HG03196 (cell line): ENCODE measurements around the gene SH3BGRL2.
"Not testable (repeated sequence)": the region's sequence is repeated elsewhere in the genome, so short reads cannot be mapped to it uniquely, and the experiment has no call there.

ENCODE experiments used
- ATAC-seq: cut with Tn5 transposase; IDR thresholded peaks from one replicate; pipeline ENCODE4 v1.9.1; 2021; ENCODE audit not compliant: unreplicated experiment

SH3BGRL2 gene

DNA sequence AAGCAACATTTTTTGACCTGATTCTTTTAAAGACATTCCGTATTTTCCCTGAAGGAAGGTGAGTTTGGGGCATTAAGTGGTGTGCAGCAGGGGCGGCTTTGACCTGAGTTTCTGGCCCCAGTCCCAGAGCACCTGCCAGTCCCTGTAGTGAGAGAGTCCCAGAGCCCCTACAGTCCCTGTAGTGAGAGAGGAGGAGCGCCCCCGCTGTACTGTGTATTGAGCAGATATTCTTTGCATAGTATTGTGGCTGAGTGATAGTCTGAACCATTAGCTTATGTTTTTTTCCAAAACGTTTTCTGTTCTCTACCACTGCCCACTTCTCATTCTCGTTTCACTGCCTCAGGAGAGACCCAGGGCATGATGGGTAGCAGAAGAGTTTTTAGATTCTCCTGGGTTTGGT lies 17.2 kb upstream of the SH3BGRL2 start:
- no peak for ATAC-seq

DNA sequence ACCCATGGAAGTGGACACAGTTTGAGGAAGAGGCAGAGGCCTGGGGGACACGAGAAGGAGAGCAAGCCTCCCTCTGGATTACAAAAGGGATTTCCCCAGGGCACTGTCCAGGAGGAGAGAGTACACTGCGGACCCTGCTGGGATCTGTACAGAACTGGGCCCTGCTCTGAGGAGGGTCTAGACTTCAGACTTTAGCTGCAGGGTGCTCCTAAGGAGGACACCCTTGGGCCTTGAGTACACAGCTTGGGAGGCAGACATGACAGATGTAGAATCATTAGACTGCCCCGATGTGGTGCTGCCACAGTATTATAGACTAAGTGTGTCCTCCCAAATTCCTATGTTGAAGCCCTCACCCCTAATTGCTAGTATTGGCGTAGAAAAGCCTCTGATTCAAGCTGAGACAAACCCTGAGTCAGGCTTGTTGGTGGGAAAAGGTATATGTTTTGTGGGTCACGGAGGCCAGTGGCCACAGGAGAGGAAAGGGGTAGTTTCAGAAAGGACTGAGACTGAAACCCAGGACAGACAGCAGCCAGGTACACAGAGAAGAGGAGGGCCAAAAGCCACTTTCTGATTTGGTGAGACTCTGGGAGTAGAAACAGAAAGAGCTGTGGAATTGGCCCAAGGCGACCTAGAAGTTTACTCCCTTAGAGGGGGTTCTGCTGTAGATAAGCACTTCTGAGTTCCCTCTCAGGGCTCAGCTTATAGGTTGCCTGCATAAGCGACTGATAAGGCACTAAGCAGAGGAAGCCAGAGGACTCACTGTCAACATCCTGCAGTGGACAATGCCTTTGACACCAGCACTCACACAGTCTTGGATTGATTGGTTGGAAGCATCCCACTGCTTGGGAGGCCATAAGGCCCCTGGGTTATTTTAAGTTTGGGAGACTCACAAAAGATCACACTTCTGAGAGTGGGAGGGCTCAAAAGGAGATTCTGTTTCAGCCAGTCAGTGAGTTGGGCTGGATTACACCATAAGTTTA lies 16.5 kb upstream of the SH3BGRL2 start:
- ATAC-seq, result no peak

DNA sequence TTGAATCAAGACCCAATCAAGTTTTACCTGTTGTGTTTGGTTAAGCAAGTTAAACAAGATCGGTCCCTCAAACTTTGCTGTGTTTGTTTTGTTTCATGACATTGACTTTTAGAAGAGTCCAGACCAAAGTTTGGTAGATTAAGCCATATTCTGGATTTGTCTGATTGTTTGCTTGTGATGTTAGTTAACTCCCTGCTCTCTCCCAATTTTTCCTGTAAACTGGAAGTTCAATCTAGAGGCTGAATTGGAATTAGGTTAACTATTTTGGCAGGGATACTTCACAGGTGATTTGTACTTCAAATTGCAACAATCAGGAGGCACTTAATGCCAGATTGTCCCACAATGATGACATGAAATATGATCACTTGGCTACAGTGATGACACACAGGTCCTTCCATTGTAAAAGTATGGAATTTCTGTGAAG lies 13.6 kb upstream of the SH3BGRL2 start:
- no peak for ATAC-seq

DNA sequence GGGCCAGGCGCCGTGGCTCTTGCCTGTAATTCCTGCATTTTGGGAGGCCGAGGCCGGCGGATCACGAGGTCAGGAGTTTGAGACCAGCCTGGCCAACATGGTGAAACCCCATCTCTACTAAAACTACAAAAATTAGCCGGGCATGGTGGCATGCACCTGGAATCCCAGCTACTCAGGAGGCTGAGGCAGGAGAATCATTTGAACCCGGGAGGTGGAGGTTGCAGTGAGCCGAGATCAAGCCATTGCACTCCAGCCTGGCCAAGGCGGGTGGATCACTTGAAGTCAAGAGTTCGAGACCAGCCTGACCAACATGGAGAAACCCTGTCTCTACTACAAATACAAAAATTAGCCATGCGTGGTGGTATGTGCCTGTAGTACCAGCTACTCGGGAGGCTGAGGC lies 12.7 kb upstream of the SH3BGRL2 start:
- ATAC-seq, result not testable (repeated sequence)

DNA sequence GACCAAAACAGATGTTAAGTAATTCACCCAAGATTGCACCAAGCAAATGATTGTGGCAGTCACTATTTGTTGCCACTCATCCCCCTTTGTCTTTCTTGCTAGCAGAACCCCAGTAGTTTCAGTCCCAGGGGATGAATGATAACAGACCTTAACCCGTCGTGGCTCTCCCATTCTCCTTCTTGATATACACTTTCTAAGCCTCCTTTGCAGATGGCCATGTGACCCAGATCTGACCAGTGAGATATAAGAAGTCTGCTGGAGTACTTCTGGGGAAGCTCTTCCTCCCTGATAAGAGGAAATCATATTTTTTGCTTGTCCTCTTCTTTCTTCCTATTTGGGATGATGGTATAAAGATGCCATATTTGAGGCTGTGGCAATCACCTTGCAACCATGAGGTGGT lies 9.6 kb upstream of the SH3BGRL2 start:
- no peak for ATAC-seq

DNA sequence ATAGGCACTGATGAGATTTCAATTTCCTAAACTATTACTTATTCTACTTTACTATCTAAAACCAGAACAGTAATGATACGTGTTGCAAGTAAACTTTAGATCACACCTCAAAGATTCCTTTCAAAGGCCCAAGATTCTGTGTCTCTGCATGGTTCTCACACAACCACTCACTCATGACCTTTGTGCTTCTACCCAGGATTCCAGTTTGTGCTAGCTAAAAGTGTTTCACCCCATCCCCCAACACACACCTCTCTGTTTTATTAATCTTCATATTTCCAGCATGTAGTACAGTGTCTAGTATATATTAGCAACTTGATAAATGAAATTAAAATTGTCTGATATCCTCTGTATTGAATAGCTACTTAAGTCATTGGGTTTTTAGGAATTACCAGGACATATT lies 8.8 kb upstream of the SH3BGRL2 start:
- no peak for ATAC-seq

DNA sequence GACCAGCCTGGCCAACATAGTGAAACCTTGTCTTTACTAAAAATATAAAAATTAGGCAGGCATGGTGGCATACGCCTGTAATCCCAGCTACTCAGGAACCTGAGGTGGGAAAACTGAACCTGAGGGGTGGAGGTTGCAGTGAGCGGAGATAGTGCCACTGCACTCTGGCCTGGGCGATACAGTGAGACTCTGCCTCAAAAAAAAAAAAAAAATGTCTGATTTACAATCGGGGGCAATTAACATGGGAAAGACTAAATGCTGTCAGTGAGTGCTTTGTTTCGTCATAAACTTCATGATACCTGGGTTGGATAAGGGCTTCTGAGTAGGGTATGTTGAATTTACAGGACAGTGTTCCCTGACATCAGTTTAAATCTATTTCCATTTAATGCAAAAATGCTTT lies 8.0 kb upstream of the SH3BGRL2 start:
- no peak for ATAC-seq

DNA sequence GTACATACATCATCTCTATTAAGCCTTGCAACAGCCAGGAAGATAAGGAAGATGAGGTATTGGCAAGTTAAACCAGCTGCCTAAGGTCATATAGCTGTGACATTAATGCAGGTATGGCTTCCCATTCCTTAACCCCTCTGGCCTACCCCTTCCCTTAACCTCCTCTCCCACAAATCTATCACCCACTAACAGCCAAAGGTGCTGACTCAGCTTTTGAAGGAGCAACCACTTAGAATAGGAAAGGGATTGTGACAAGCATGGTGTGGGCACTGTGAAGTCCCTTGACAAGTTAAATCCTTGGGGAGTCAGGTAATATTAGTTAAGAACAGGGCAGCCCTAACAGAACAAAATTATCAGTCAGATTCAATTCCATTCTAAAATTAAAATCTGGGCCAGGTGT lies 5.4 kb upstream of the SH3BGRL2 start:
- no peak for ATAC-seq

DNA sequence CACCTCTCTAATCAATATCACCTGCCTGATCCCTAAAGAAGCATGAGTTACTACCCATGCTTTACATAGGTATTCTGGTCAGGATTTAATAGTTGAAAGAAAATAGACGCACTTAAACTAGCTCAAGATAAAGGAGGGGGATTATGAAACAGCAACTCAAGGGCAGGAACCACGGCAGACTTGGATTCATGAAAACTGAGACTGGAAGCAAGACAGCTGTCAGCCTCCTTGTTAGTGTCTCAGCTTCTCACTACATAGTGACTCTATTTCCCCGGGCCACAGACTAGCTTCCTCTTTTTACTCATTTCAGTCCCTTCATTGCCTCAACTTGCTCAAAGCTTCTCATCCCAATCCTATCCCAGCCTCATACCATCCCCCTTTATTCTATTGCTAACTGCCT lies 4.3 kb upstream of the SH3BGRL2 start:
- no peak for ATAC-seq

DNA sequence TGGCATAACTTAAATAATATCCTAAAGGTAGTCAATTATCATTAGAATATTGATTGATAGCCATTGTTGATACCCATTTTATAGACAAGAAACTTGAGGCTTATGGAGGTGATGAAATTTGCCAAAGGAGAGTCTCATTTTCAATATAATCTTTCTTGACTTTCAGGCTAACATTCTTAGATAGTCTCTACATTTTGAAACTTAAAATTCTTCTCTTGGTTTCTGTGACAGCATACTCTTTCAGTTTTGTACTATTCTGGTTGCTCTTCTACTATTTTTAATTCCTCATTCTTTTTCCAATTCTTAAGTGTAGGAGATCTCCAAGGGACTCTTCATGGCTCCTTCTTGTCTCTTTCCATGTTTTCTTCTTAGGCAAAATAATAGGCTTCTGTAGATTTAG lies 3.7 kb upstream of the SH3BGRL2 start:
- no peak for ATAC-seq

DNA sequence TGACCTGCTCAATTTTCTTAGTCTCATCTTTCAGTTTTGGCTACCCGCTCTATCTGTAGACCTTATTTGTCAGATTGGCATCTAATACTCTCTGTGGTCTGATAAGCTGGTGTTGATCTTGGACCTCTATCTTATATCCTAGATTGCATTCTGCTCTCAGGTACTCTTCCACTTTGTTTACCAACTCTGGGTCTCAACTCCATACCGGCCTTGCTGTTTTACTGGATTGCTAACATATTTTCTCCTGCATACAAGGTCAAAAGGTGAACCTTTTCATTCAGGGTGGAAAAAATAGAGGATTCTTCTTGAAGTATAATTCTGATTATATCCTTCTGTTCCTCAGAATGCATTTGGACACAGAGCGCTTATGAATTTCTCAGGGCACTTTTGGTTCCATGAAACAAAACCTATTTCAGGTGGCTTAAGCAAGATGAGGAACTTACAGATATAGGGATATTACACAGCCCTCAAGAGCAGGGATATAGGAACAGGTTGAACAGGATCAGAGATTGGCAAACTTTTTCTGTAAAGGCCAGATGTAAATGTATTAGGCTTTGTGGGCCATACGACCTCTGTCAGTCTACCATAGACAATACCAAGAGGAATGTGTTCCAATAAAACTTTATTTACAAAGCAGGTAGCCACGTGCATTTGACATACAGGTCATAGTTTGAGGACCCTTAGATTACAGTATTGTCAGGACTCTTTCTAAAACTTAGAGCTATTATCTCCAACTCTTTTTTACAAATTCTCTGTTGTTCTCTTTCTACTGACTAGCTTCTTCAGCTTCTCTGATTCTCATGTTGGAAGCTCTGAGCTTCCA lies 2.5 kb upstream of the SH3BGRL2 start:
- ATAC-seq, result no peak

DNA sequence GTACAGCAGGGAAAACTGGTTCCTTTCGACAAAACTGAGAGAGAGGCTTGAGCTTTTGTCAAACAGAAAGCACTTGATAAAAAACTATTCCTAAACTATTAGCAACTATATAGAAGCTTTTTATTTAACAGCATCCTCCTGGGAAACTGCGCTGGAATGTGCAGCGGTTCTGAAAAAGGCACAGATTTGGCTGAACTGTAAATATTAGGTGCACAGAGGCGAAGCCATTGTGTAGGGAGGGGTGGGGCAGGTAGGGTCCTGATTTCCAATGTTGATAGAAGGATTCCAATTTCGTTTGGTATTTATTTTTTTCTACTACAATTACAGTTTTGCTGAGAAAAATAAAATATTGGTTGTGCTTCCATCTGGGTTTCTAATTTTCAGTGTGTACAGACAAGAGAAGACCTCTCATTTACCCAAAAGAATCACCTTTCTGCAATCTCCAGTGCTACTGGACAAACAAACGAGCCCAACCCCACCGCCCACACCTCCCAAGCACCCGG lies 698 bp upstream of the SH3BGRL2 start:
- no peak for ATAC-seq

DNA sequence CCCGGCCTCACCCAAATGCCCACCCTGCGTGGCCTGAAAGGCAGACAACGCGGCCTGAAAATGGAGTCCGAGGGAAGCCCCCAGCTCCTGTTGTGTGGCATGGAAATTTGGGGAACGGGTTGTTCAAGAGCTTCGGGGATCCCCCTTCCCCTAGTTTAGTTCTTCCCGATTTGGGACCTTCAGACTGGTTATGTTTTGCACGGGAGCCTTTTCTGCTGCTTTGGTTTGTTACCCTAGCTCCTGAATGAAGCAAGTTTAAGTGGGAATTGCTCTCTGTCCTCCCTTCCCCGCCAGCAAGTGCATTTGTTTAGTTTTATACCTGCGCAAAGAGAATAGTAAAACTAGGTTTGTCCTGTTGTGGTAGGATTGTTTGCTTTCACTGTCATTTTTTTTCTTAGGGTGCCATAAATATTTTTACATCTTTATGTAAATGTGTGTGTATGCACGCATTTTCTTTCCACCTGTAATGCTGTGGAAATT lies 604 bp downstream of the SH3BGRL2 start:
- no peak for ATAC-seq

DNA sequence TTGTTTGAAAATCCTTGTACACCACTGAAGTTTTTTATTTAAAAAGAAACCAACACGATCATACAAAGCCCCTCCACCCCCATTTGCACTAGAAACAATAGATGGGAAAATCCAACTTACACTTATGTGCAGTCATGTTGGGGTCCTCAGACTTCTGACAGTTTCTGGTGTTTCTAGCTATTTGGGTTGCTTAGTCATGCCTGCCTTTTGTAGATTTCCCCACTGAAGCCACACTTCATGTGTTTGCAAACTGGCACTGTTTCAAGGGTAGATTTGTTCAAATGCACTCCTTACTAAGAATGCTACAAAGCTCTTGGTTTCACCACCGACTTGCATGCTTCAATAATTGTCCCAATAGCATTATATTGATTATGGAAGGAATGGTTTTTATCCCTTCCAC lies 1.5 kb downstream of the SH3BGRL2 start:
- ATAC-seq, result no peak

DNA sequence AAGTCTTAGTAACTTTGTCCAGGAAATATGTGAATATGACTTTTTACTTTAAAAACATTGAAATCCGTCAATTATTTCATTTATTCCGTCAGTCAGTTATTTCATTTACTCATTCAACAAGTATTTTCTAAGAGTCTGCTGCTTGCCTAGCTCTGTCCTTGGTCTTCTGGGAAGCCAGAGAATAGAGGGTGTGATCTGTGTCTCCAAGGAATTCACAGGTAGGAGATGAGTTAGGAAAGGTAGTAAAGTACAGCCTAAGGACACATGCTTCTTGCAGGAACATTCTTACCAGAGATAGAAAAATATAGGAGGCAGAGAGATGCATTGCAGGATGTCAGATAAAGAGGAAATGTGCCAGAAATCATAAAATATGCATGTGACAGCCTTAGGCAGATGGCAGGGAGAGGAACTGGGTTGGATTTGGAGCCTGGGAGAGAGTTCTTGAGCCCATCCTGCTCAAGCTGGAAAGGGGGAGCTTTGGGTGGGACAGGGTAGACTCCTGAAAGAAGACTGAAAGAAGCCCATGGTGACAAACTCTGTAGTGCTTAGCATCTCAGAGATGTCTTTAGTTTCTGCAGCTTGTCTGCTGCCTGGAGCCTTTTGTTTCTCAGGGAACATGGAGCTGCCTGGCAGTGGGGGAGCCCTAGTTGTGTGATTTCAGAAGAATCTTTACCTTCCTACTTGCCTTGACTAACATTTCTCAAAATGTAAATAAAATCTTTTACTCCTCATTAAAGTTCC lies 3.5 kb downstream of the SH3BGRL2 start:
- ATAC-seq, result no peak

DNA sequence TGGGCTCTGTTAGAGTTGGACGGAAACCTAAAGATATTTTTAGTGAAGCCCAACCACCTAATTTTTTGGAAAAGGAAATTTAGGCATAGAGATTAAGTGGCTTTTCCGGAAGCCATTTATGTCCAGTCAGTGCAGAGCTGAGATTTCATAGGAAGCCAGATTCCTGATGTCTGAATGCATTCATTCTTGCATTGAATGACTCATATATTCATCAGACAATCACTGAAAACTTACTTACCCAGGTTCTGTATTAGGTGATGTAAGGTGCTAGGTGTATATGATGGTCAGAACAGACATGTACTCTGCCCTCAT lies 4.1 kb downstream of the SH3BGRL2 start:
- ATAC-seq, result no peak

DNA sequence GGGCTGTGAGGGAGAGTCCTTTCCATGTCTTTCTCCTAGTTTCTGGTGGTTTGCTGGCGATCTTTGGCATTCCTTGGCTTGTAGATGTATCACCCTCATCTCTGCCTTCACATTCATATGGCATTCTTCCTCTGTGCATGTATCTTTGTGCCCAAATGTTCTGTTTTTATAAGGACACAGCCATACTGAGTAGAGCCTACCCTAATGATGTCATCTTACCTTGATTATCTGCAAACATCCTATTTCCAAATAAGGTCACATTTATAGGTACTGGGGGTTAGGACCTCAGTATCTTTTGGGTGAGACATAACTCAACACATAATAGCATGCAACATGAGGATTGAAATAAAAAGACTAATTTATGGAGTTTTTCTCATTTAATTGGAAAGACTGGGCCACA lies 5.5 kb downstream of the SH3BGRL2 start:
- no peak for ATAC-seq

DNA sequence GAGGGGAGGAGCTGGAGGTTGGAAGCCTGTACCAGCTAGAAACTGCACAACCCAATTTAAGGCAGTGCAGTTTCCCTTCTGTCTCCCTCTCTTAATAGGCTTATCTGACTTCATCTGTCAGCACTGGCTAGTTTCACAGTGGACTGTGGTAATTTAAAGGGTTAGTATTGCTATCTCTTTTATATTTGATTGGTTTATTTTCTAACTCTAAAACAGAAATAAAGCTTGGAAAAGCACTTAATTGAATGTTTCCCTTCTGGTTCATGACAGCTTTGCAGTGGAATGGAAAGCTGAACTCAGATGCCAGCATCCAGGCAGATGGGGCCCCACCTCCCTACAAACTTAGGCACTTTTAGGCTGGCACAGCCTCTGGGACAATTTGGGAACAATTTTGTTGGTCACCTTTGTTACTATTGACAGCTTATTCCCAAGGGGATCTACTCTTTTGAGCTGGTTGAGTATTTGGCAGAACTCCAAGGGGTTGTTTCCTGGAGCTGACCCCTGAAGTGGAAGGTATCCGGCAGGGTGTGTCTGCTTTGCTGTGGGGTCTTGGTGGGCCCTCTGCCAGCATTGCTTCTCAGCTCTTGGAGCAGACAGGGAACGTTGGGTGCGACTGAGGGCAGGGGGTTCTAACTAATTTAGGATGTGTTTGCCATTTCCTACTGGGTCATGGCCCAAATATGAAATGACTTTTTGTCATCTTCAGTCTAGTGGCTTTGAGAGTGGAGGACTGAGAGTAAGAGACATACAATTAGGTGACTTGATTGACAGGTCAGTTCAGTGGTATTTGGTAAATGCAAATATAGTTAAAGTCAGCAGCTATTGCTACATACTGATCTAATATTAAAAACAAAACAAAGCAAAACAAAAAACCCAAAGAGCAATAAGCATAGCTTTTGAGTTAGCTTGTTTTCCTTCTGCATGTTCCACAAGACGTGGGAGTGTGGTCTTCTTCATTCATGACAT lies 9.3 kb downstream of the SH3BGRL2 start:
- no peak for ATAC-seq

DNA sequence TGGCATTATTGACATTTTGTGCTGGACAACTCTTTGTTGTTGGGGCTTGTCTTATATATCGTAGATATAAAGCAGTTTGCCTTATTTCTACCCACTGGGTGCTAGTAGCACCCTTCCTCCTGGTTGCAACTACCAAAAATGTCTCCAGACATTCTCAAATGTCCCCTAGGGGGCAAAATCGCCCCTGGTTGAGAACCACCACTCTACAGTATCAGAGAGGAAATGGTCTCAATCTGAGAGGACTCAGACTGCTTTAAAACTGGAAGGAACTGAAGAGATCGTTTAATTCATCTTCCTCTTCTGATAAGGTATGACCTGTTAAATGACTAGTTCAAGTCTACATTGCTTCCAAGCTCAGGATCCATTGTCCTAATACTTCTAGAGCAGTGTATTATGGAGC lies 14.9 kb downstream of the SH3BGRL2 start:
- ATAC-seq, result no peak

DNA sequence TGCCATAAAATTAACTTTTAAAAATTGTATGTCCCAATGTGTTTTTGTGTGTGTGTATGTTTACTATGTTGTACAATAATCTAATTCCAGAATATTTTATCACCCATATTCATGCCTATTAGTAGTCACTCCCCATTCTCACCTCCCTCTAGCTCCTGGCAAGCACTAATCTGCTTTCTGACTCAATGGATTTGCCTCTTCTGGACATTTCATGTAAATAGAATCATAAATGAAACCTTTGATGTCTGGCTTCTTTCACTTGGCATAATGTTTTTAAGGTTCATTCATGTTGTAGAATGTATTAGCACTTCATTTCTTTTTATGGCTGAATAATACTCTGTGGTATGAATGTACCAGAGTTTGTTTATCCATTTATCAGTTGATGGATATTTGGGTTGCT lies 15.4 kb downstream of the SH3BGRL2 start:
- ATAC-seq, result no peak
